PC-3 (cell line): Measurements from ENCODE around the gene CNKSR3. TPM values are rescaled to one million over a fixed set of nuclear protein-coding genes. Genes with fewer than 3 reads are reported as not detected.

Experiments
- ATAC-seq: fragments of 200-7000 bp; cut with Tn5 transposase; 2 replicates; pipeline ENCODE4 v1.9.1; 2020; ENCODE audit warnings: mild to moderate bottlenecking, moderate library complexity
- BruUV-seq: library from RNA; stranded (reverse); fragments of 400-500 nt; replicated peaks from 2 replicates; lab custom pipeline; 2021; lab: Mats Ljungman, UMichigan
- CTCF ChIA-PET: fragments of 300-600 bp; sonication (Branson Sonifier 250); formaldehyde crosslinking; loops from one replicate; lab custom pipeline; 2022; ENCODE audit warnings: antibody characterized with exemption; lab: Charles Lee
- POLR2A ChIA-PET: fragments of 300-600 bp; sonication (Branson Sonifier 250); formaldehyde crosslinking; loops from one replicate; lab custom pipeline; 2022; ENCODE audit warnings: antibody characterized with exemption; ENCODE audit not compliant: unreplicated experiment; lab: Charles Lee
- DNase-seq: peaks from one replicate; pipeline ENCODE4 v3.0.0-alpha.2; 2015
- H2AFZ ChIP-seq: fragments of 300-600 bp; sonication (generic); 2 replicates; pipeline ENCODE4 v1.6.0; 2016; ENCODE audit warnings: antibody characterized with exemption, low read length
- H3F3A ChIP-seq: fragments of 300-600 bp; sonication (generic); one replicate; pipeline ENCODE4 v1.6.0; 2017; ENCODE audit warnings: antibody characterized with exemption, low read length, control low read depth, mild to moderate bottlenecking; ENCODE audit not compliant: unreplicated experiment
- H3K27ac ChIP-seq: fragments of 300-600 bp; sonication (generic); 2 replicates; pipeline ENCODE4 v1.5.1; 2016; ENCODE audit warnings: mild to moderate bottlenecking, low read length
- H3K27me3 ChIP-seq: fragments of 300-600 bp; sonication (generic); 2 replicates; pipeline ENCODE4 v1.6.1; 2016; ENCODE audit warnings: low read length, mixed read lengths
- H3K36me3 ChIP-seq: fragments of 300-600 bp; sonication (generic); 2 replicates; pipeline ENCODE4 v1.6.1; 2016; ENCODE audit warnings: low read depth, mixed run types, low read length, mixed read lengths
- H3K4me1 ChIP-seq: fragments of 300-600 bp; sonication (generic); 2 replicates; pipeline ENCODE4 v1.5.1; 2016; ENCODE audit warnings: low read length; ENCODE audit not compliant: insufficient read depth
- H3K4me2 ChIP-seq: fragments of 300-600 bp; sonication (generic); 2 replicates; pipeline ENCODE4 v1.6.0; 2016; ENCODE audit warnings: low read length
- H3K4me3 ChIP-seq: fragments of 300-600 bp; sonication (generic); 2 replicates; pipeline ENCODE4 v1.5.1; 2016; ENCODE audit warnings: mild to moderate bottlenecking, low read length, mixed read lengths
- H3K79me2 ChIP-seq: fragments of 300-600 bp; sonication (generic); 2 replicates; pipeline ENCODE4 v1.6.1; 2017; ENCODE audit warnings: low read length, mixed read lengths
- H3K9ac ChIP-seq: fragments of 300-600 bp; sonication (generic); 2 replicates; pipeline ENCODE4 v1.6.0; 2016; ENCODE audit warnings: mild to moderate bottlenecking, low read length
- H3K9me2 ChIP-seq: fragments of 300-600 bp; sonication (generic); replicated peaks from 2 replicates; pipeline ENCODE4 v1.6.1; 2016; ENCODE audit warnings: mixed run types, low read length, mixed read lengths
- H3K9me3 ChIP-seq: fragments of 300-600 bp; sonication (generic); 2 replicates; pipeline ENCODE4 v1.6.1; 2016; ENCODE audit warnings: low read length, mixed read lengths
- H4K20me1 ChIP-seq: fragments of 300-600 bp; sonication (generic); 2 replicates; pipeline ENCODE4 v1.6.1; 2016; ENCODE audit warnings: low read length, mixed read lengths
- CTCF ChIP-seq: fragments of 300-600 bp; sonication (generic); conservative IDR thresholded peaks from 2 replicates; pipeline ENCODE4 v1.5.1; 2017; ENCODE audit warnings: antibody characterized with exemption, low read depth, mild to moderate bottlenecking, low read length
- EZH2 ChIP-seq: fragments of 300-600 bp; sonication (generic); IDR thresholded peaks from one replicate; pipeline ENCODE4 v1.6.1; 2017; ENCODE audit warnings: antibody characterized with exemption, mild to moderate bottlenecking, low read length; ENCODE audit not compliant: unreplicated experiment
- EZH2phosphoT487 ChIP-seq: fragments of 300-600 bp; sonication (generic); IDR thresholded peaks from 2 replicates; pipeline ENCODE4 v1.6.1; 2018; ENCODE audit warnings: mild to moderate bottlenecking, antibody characterized with exemption, low read length, borderline replicate concordance
- intact Hi-C: fragments of 100-400 bp; cut with micrococcal nuclease; formaldehyde crosslinking; loops from 2 replicates; pipeline ENCODE4 v1.9.0; 2023
- total RNA-seq: library from RNA; depleted of rRNA; stranded (reverse); fragments of >200 nt; gene quantifications from 2 replicates; pipeline ENCODE4 v1.2.3, GENCODE V29; 2014

Gene CNKSR3
- total RNA-seq, 1 experiment from 2014 or later, result 3.2 TPM

GRCh38 chr6:154395878-154396277 is 114.6 kb downstream of the CNKSR3 start:
- H3K36me3 ChIP-seq, result no peaks in the 10 kb centered on the region
- no peak for ATAC-seq
- no peaks in the 10 kb centered on the region for H4K20me1 ChIP-seq
- BruUV-seq, result no TSS peak
- no peaks in the 10 kb centered on the region for H3F3A ChIP-seq
- H2AFZ ChIP-seq, result no peak overlapping the region
- H3K9me2 ChIP-seq, result no peaks in the 10 kb centered on the region
- peaks cover 15% of the 10 kb centered on the region for H3K4me1 ChIP-seq
- ChIA-PET CTCF (no interaction called here), POLR2A (no interaction called here)
- no peak overlapping the region for H3K27ac ChIP-seq
- TF ChIP-seq EZH2phosphoT487, result no peak
- no peak for TF ChIP-seq CTCF
- TF ChIP-seq EZH2, result no peak
- H3K9ac ChIP-seq, result no peak overlapping the region
- H3K79me2 ChIP-seq, result no peaks in the 10 kb centered on the region
- no peaks in the 10 kb centered on the region for H3K9me3 ChIP-seq
- no peaks in the 10 kb centered on the region for H3K27me3 ChIP-seq
- DNase-seq, result no peak
- intact Hi-C loops, result no loop called here
- no peak overlapping the region for H3K4me3 ChIP-seq
- no peak overlapping the region for H3K4me2 ChIP-seq

- H3K4me3 ChIP-seq, result no peak overlapping the region
- H3K9ac ChIP-seq, result no peak overlapping the region
- CTCF ChIA-PET, result no interaction called here
- peaks cover 15% of the 10 kb centered on the region for H3K4me1 ChIP-seq
- ATAC-seq, result no peak
- POLR2A ChIA-PET, result no interaction called here
- no peaks in the 10 kb centered on the region for H4K20me1 ChIP-seq
- H3K4me2 ChIP-seq, result no peak overlapping the region
- DNase-seq, result no peak
- no peaks in the 10 kb centered on the region for H3K36me3 ChIP-seq
- no TSS peak for BruUV-seq
- H3K9me2 ChIP-seq, result no peaks in the 10 kb centered on the region
- TF ChIP-seq CTCF (no peak), EZH2 (no peak), EZH2phosphoT487 (no peak)
- no peak overlapping the region for H3K27ac ChIP-seq
- no peaks in the 10 kb centered on the region for H3F3A ChIP-seq
- intact Hi-C loops, result no loop called here
- H3K79me2 ChIP-seq, result no peaks in the 10 kb centered on the region
- no peak overlapping the region for H2AFZ ChIP-seq
- no peaks in the 10 kb centered on the region for H3K9me3 ChIP-seq
- H3K27me3 ChIP-seq, result no peaks in the 10 kb centered on the region
Observed at GRCh38 chr6:154395316-154395715, 115.2 kb downstream of the CNKSR3 start.

DNA sequence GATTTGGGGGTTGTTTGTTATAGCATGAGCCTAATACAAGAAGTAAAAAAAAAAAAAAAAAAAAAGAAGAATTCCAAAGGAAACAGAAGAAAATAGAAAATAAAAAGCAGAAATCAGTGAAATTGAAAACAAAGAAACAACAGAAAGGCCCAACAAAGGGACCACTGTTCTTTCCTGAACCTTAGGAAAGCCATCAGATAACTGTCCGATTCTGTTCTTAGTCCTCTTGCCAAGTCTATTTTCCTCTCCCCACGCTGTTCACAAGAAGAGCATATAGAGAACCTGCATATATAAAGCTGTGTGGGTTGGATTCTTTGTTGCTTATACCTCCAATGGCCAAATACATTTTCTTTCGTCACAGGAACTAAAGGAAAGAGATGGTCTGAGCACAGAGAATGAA is 115.9 kb downstream of the CNKSR3 start:
- no peak for DNase-seq
- Histone ChIP-seq H2AFZ (no peak overlapping the region), H3K36me3 (no peaks in the 10 kb centered on the region), H3K9me2 (no peaks in the 10 kb centered on the region), H3K9ac (no peak overlapping the region), H3K27ac (no peak overlapping the region), H3K9me3 (no peaks in the 10 kb centered on the region), H3K4me2 (no peak overlapping the region), H3K27me3 (no peaks in the 10 kb centered on the region), H4K20me1 (no peaks in the 10 kb centered on the region), H3K79me2 (no peaks in the 10 kb centered on the region), H3K4me1 (peaks cover 14% of the 10 kb centered on the region), H3K4me3 (no peak overlapping the region), H3F3A (no peaks in the 10 kb centered on the region)
- ChIA-PET CTCF (interaction anchor here (0.5 kb wide), 1 partner anchor 411 kb away, joined by 8 read pairs; no protein-coding TSS in a partner anchor), POLR2A (no interaction called here)
- intact Hi-C loops, result no loop called here
- ATAC-seq, result no peak
- TF ChIP-seq EZH2 (no peak), EZH2phosphoT487 (no peak), CTCF (no peak)
- BruUV-seq, result no TSS peak
